Mesendoderm (in vitro differentiated cells): Measurements from ENCODE around the gene CRYBG1.

Source experiments
- DNase-seq: peaks from one replicate; pipeline ENCODE4 v3.0.0; 2013
- H2AK5ac ChIP-seq: 2 replicates; pipeline ENCODE4 v1.6.1; 2013; ENCODE audit warnings: low read length, inconsistent platforms
- H2BK120ac ChIP-seq: 2 replicates; pipeline ENCODE4 v1.6.1; 2013; ENCODE audit warnings: low read depth, mild to moderate bottlenecking, low read length, moderate library complexity, mixed read lengths
- H2BK15ac ChIP-seq: replicated peaks from 2 replicates; pipeline ENCODE4 v1.6.1; 2013; ENCODE audit warnings: low read depth, mild to moderate bottlenecking, moderate library complexity
- H2BK5ac ChIP-seq: 2 replicates; pipeline ENCODE4 v1.6.1; 2013; ENCODE audit warnings: low read length, inconsistent platforms
- H3K18ac ChIP-seq: 2 replicates; pipeline ENCODE4 v1.6.1; 2013; ENCODE audit warnings: mild to moderate bottlenecking, low read length, mixed read lengths
- H3K23ac ChIP-seq: one replicate; pipeline ENCODE4 v1.6.1; 2013; ENCODE audit warnings: low read length
- H3K27ac ChIP-seq: 2 replicates; pipeline ENCODE4 v1.5.1; 2013; ENCODE audit warnings: low read depth, mild to moderate bottlenecking, inconsistent platforms, low read length, moderate library complexity
- H3K27me3 ChIP-seq: 2 replicates; pipeline ENCODE4 v1.6.1; 2013; ENCODE audit warnings: low read length, control low read depth, mild to moderate bottlenecking, inconsistent platforms; ENCODE audit not compliant: insufficient read depth, poor library complexity
- H3K36me3 ChIP-seq: 2 replicates; pipeline ENCODE4 v1.6.1; 2013; ENCODE audit warnings: low read length, inconsistent platforms; ENCODE audit not compliant: control insufficient read depth, insufficient read depth
- H3K4ac ChIP-seq: one replicate; pipeline ENCODE4 v1.6.1; 2013; ENCODE audit warnings: low read depth, mild to moderate bottlenecking, low read length, moderate library complexity
- H3K4me1 ChIP-seq: 2 replicates; pipeline ENCODE4 v1.6.1; 2013; ENCODE audit warnings: low read depth, low read length, inconsistent platforms; ENCODE audit not compliant: control insufficient read depth
- H3K4me2 ChIP-seq: 2 replicates; pipeline ENCODE4 v1.6.1; 2013; ENCODE audit warnings: low read length
- H3K4me3 ChIP-seq: 2 replicates; pipeline ENCODE4 v1.5.1; 2013; ENCODE audit warnings: mild to moderate bottlenecking, low read length
- H3K56ac ChIP-seq: one replicate; pipeline ENCODE4 v1.6.1; 2013; ENCODE audit warnings: low read length
- H3K79me1 ChIP-seq: 2 replicates; pipeline ENCODE4 v1.6.1; 2013; ENCODE audit warnings: low read length, inconsistent platforms
- H3K79me2 ChIP-seq: 2 replicates; pipeline ENCODE4 v1.6.1; 2013; ENCODE audit warnings: mild to moderate bottlenecking, low read length; ENCODE audit not compliant: control insufficient read depth, insufficient read depth
- H3K9ac ChIP-seq: 2 replicates; pipeline ENCODE4 v1.6.1; 2013; ENCODE audit warnings: low read length, inconsistent platforms
- H4K5ac ChIP-seq: one replicate; pipeline ENCODE4 v1.6.1; 2013; ENCODE audit warnings: low read length
- H4K8ac ChIP-seq: one replicate; pipeline ENCODE4 v1.6.1; 2013; ENCODE audit warnings: low read depth, mild to moderate bottlenecking, control low read depth, low read length, moderate library complexity
- WGBS: extraction: QIAGEN DNeasy Blood & Tissue Kit; methylation state at CpG from one replicate; pipeline ENCODE4 v1.1.7; 2013; ENCODE audit warnings: low lambda C conversion rate, missing lambda C conversion rate; ENCODE audit not compliant: insufficient coverage; ENCODE audit errors: extremely low coverage; 5-methylcytosine and 5-hydroxymethylcytosine counted together

CRYBG1 gene

DNA sequence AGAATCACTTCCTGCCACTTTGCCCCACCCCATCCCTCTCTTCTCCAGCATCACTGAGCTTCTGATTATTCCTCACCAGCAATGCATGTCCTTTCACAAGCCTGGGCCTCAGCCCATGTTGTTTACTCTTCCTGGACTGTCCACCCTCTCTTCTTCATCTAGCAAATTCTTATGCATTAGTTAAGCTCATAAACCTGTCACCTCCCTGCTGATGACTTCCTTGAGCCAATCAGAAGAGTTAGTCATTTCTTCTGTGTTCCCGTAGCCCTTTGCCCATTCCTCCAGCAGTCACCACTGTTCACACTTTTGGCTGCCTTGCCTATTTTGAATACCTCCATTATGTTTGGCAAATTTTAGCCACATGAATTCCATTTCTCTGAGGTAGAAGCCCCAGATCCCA lies 4.1 kb upstream of the CRYBG1 start:
- no peak overlapping the region for H3K23ac ChIP-seq
- H3K36me3 ChIP-seq = no peaks in the 10 kb centered on the region
- no peaks in the 10 kb centered on the region for H3K4me1 ChIP-seq
- H4K8ac ChIP-seq = no peak overlapping the region
- no peak overlapping the region for H2BK5ac ChIP-seq
- H4K5ac ChIP-seq = no peak overlapping the region
- H2BK15ac ChIP-seq = no peak overlapping the region
- no peak overlapping the region for H3K4me3 ChIP-seq
- no peak overlapping the region for H3K56ac ChIP-seq
- H3K27ac ChIP-seq = no peak overlapping the region
- no CpG with 5 or more reads among the region's 1 CpG for WGBS
- H3K18ac ChIP-seq = no peak overlapping the region
- no peak overlapping the region for H2AK5ac ChIP-seq
- no peaks in the 10 kb centered on the region for H3K79me1 ChIP-seq
- DNase-seq = no peak
- no peaks in the 10 kb centered on the region for H3K79me2 ChIP-seq
- no peak overlapping the region for H3K4ac ChIP-seq
- H3K27me3 ChIP-seq = peaks cover 4% of the 10 kb centered on the region
- H3K4me2 ChIP-seq = no peak overlapping the region
- no peak overlapping the region for H3K9ac ChIP-seq
- no peak overlapping the region for H2BK120ac ChIP-seq

DNA sequence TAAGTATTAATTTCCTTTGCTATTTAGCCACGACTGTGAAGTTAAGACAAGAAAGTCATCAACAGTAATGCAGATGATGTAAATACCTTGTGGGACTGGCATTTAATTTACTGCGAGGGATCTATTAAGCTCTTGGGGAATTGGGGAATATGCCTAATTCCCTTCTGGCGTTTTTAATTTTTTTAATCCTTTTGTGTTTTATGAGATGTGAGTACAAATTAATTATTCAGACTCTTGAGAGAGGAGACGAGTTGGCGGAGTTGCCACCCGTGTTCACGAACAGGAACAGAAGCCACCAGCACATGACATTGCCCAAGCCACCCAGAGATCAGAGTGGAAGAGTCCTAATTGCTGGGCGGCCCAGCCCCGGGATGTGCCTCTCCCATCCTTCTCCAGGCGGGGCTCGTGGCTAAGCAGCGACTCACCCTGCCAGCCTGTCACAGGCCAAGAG lies 533 bp upstream of the CRYBG1 start:
- Histone ChIP-seq H2BK120ac (no peak overlapping the region), H2BK5ac (no peak overlapping the region), H3K79me2 (no peaks in the 10 kb centered on the region), H3K4me1 (no peaks in the 10 kb centered on the region), H3K4me2 (peak overlapping the region; percentile 42), H3K27ac (no peak overlapping the region), H3K56ac (peak overlapping the region; percentile 82), H4K5ac (no peak overlapping the region), H3K23ac (no peak overlapping the region), H3K27me3 (peaks cover 4% of the 10 kb centered on the region), H3K18ac (no peak overlapping the region), H3K9ac (peak overlapping the region; percentile 40), H4K8ac (no peak overlapping the region), H2BK15ac (no peak overlapping the region), H2AK5ac (no peak overlapping the region), H3K4me3 (no peak overlapping the region), H3K4ac (no peak overlapping the region), H3K36me3 (no peaks in the 10 kb centered on the region), H3K79me1 (no peaks in the 10 kb centered on the region)
- no peak for DNase-seq
- no CpG with 5 or more reads among the region's 12 CpGs for WGBS

DNA sequence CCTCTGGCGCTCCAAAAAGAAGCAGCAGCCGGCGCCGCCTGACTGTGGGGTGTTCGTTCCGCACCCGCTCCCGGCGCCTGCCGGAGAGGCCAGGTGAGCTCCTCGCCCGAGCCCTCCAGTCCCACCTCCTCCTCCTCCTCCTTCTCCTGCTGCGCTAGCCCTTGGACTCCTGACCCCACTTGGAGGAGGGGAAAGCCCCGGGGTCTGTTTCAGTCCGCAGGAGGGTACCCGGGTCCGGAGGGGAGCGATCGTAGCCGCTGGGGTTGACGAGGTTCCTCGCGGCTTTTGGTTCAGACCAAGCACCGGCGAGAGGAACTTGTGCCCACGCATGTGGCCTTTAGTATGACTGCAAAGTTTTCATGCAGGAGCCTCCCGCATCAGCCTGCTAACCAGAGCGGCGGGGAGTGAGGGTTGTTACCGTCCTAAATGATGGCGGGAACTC lies 493 bp downstream of the CRYBG1 start:
- H3K9ac ChIP-seq = peak overlapping the region; percentile 46
- no CpG with 5 or more reads among the region's 31 CpGs for WGBS

DNA sequence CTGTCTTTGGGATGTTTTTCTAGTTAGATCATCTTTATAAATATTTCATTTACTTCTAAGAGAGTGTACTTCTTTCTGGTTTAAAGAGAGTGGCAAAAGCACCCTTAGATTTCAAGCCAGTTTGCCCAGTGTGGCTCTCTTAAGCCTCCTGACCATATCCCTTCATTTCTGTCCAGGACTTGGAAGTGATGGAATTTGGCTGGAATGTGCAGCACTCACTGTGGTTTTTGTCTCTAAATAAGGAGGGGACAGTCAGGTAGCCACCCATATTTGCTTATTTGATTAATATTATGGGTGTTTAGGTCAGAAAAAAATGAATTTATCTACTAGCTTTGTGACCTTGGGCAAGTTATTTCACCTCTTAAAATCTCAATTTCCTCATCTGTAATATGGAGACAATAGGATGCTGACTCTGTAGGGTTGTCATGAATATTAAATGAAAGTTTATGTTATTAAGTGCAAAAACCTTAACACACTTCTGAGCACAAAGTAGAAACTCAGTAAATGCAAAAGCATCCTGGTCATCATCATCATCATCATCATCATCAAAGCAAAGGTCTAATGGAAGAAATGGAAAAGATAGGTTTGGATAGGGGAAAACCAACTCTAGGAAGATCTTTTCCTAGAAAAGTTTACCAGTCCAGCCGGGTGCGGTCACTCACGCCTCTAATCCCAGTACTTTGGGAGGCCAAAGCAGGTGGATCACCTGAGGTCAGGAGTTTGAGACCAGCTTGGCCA lies 3.1 kb downstream of the CRYBG1 start:
- H3K4me2 ChIP-seq = no peak overlapping the region
- no peak overlapping the region for H3K9ac ChIP-seq
- no peak overlapping the region for H3K4ac ChIP-seq
- H2BK5ac ChIP-seq = no peak overlapping the region
- no peaks in the 10 kb centered on the region for H3K4me1 ChIP-seq
- no CpG with 5 or more reads among the region's 3 CpGs for WGBS
- H3K23ac ChIP-seq = no peak overlapping the region
- H2AK5ac ChIP-seq = no peak overlapping the region
- H3K79me2 ChIP-seq = no peaks in the 10 kb centered on the region
- DNase-seq = no peak
- no peaks in the 10 kb centered on the region for H3K36me3 ChIP-seq
- no peak overlapping the region for H3K18ac ChIP-seq
- no peak overlapping the region for H4K8ac ChIP-seq
- no peaks in the 10 kb centered on the region for H3K79me1 ChIP-seq
- no peak overlapping the region for H4K5ac ChIP-seq
- peaks cover 2% of the 10 kb centered on the region for H3K27me3 ChIP-seq
- no peak overlapping the region for H3K27ac ChIP-seq
- no peak overlapping the region for H2BK15ac ChIP-seq
- H3K4me3 ChIP-seq = no peak overlapping the region
- H2BK120ac ChIP-seq = no peak overlapping the region
- H3K56ac ChIP-seq = no peak overlapping the region

More for the DNA sequence above, 493 bp downstream of the CRYBG1 start:
- H3K4ac ChIP-seq = no peak overlapping the region
- H4K8ac ChIP-seq = no peak overlapping the region
- no peak overlapping the region for H3K18ac ChIP-seq
- no peak overlapping the region for H2BK120ac ChIP-seq
- peaks cover 2% of the 10 kb centered on the region for H3K27me3 ChIP-seq
- no peak overlapping the region for H2BK5ac ChIP-seq
- peak overlapping the region; percentile 71 for H3K56ac ChIP-seq
- no peaks in the 10 kb centered on the region for H3K79me1 ChIP-seq
- no peaks in the 10 kb centered on the region for H3K79me2 ChIP-seq
- no peak overlapping the region for H4K5ac ChIP-seq
- H2BK15ac ChIP-seq = no peak overlapping the region
- peak overlapping the region; percentile 28 for H3K4me3 ChIP-seq
- H3K36me3 ChIP-seq = no peaks in the 10 kb centered on the region
- H2AK5ac ChIP-seq = no peak overlapping the region
- no peak overlapping the region for H3K23ac ChIP-seq
- peak overlapping the region; percentile 61 for H3K4me2 ChIP-seq
- no peaks in the 10 kb centered on the region for H3K4me1 ChIP-seq
- DNase-seq = peak; percentile 36
- no peak overlapping the region for H3K27ac ChIP-seq

DNA sequence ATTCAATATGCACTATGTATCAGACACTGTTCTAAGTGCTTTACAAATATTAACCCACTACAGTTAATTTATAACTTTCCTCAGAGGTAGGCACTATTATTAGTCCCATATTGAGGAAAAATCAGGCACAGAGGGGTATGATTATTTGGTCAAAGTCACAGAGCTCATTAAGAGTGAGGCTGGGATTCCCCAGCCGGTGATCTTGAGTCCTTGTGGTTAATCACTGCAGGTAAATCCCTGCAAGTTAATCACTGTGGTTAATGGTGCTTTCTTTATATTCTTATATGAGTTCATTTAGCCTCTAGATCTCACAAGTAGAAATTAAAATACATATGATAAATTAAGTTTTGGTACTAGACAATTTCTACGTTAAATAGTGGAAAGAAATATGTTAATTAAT lies 9.2 kb downstream of the CRYBG1 start:
- Histone ChIP-seq H2BK15ac (no peak overlapping the region), H3K23ac (no peak overlapping the region), H3K9ac (no peak overlapping the region), H4K5ac (no peak overlapping the region), H3K79me1 (no peaks in the 10 kb centered on the region), H3K4me3 (no peak overlapping the region), H3K79me2 (no peaks in the 10 kb centered on the region), H3K4ac (no peak overlapping the region), H2AK5ac (no peak overlapping the region), H4K8ac (no peak overlapping the region), H2BK5ac (no peak overlapping the region), H3K4me1 (no peaks in the 10 kb centered on the region), H3K36me3 (no peaks in the 10 kb centered on the region), H3K18ac (no peak overlapping the region), H3K4me2 (no peak overlapping the region), H3K56ac (no peak overlapping the region), H3K27ac (no peak overlapping the region), H2BK120ac (no peak overlapping the region), H3K27me3 (no peaks in the 10 kb centered on the region)
- no peak for DNase-seq
- WGBS = 100% methylated on average over 1 of the region's 2 CpGs

DNA sequence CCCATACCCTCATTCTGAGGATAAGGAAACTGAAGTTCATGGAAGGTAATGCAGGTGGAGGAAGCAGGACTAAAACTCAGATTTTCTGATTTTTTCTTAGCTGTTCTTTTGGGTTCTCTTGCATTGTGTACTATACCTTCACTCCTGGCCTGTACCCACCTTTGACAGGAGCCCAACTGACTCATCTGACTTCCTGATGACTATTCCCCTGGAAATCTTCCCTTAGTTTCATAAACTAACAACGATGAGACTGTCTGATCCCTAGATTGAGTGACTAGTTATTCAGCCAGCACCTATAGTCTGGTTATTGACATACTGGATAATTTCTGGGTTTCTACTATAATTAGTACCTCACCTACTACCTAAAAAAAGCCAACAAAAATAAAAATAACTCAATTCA lies 10.1 kb downstream of the CRYBG1 start:
- Histone ChIP-seq H3K4me3 (no peak overlapping the region), H4K5ac (no peak overlapping the region), H2BK5ac (no peak overlapping the region), H3K4me1 (no peaks in the 10 kb centered on the region), H3K9ac (no peak overlapping the region), H2BK15ac (no peak overlapping the region), H3K4me2 (no peak overlapping the region), H3K4ac (no peak overlapping the region), H3K27ac (no peak overlapping the region), H3K18ac (no peak overlapping the region), H3K23ac (no peak overlapping the region), H3K79me1 (no peaks in the 10 kb centered on the region), H2AK5ac (no peak overlapping the region), H2BK120ac (no peak overlapping the region), H3K56ac (no peak overlapping the region), H4K8ac (no peak overlapping the region), H3K27me3 (no peaks in the 10 kb centered on the region), H3K36me3 (no peaks in the 10 kb centered on the region), H3K79me2 (no peaks in the 10 kb centered on the region)
- no peak for DNase-seq
- no CpG with 5 or more reads among the region's 1 CpG for WGBS
